Activated naive CD8-positive, alpha-beta T cell treated with anti-CD3 and anti-CD28 coated beads, Interleukin-2, amount 50 U/mL, for 16 hours (primary cell): ENCODE results near the gene CSTF2T.
"Not testable (repeated sequence)": the region's sequence is repeated elsewhere in the genome, so short reads cannot be mapped to it uniquely, and the experiment has no call there.

ENCODE experiments used
- DNase-seq: peaks from one replicate; pipeline ENCODE4 v3.0.0-alpha.2; 2020; ENCODE audit warnings: low read depth, low spot score

Gene CSTF2T

GRCh38 chr10:51698473-51699063 is 827 bp downstream of the CSTF2T start:
- DNase-seq: no peak

- DNase-seq: no peak
Measured at GRCh38 chr10:51696251-51696650, 3.1 kb downstream of the CSTF2T start.

GRCh38 chr10:51694086-51694768 is 5.2 kb downstream of the CSTF2T start:
- no peak for DNase-seq

DNA sequence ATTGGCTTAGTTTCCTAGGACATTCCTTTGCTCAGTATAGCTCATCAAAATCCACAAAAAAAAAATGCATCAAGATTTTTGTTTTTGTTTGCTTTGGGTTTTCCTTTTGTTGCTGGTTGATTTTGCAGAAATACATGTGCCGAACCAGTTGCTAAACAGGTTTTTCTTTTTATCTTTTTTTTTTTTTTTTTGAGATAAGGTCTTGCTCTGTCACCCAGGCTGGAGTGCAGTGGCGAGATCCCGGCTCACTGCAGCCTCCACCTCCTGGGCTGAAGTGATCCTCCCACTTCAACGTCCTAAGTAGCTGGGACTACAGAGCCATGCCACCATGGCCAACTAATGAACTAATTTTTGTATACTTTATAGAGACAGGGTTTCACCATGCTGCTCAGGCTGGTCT is 8.3 kb downstream of the CSTF2T start:
- no peak for DNase-seq

DNA sequence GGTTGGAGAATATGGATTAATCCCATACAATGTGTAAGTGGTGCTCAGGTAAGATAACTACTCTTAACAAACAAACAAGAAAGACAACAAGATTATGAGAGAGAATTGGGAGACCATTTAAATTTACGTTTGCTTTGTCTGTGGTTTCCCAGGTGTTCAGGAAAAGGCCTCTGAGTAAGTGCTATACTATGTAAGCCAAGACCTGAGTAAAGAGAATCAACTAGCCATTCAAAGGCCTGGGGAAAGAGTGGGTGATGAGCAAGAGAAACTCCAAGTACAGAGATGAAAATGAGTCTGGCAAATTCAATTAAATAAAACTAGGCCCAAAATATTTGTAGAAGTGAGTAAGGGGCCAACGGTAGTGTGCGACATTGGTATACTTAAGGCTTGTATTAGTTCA is 9.9 kb downstream of the CSTF2T start:
- DNase-seq: no peak

- DNase-seq: not testable (repeated sequence)
Measured at GRCh38 chr10:51688826-51689225, 10.6 kb downstream of the CSTF2T start.

DNA sequence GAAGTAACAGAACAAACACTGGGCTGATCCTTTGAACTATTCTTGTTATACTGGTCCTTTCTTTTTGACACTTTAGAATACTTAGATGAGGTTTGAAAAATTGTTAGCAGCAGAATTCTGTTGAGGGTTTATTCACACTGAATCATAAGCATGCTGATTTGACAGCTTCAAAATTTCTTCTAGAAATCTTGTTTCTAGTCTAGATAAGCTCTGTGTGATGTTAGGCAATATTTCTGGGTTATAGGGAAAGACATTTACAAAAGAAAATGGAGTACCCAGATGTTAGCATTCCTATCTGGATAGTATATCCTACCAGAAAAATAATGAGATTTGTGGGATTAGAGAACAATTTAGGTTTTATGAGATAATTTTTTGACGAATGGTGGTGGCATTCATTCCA is 12.1 kb downstream of the CSTF2T start:
- DNase-seq: no peak

- DNase-seq: no peak
Measured at GRCh38 chr10:51685768-51686167, 13.6 kb downstream of the CSTF2T start.

GRCh38 chr10:51683031-51683691 is 16.2 kb downstream of the CSTF2T start:
- no peak for DNase-seq

DNA sequence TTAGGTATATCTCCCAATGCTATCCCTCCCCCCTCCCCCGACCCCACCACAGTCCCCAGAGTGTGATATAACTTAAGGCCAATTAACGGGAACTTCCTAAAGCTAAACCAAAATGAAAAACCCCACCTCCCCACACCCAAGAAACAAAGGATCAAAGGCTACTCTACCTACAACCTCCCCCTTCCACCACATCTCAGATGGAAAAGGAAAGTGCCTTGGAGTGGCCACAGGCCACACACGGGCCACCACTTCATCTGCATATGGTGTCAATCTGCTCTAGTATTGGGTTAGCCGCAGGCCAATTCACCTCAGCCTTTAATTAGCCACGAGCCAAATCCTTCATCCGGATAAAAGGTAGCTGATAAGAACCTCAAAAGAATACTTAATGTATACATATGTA is 19.6 kb downstream of the CSTF2T start:
- DNase-seq: no peak

DNA sequence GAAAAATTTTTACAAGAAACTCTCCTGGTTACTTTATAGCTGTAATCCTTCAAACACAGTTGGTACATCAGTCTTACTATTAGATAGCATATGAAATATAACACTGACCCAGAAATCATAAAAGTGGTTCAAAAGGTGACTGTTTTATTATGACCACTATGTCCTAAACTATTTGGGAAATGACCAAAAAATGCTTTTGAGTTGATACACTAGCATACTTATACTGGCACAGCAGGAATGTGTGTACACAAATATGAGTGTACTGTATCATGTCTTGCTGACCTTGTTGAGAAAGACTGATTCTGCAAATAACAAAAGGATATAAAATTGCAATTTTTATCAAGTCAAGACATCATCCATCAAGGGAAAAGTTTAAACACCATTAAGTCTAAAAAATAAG is 24.3 kb downstream of the CSTF2T start:
- no peak for DNase-seq

DNA sequence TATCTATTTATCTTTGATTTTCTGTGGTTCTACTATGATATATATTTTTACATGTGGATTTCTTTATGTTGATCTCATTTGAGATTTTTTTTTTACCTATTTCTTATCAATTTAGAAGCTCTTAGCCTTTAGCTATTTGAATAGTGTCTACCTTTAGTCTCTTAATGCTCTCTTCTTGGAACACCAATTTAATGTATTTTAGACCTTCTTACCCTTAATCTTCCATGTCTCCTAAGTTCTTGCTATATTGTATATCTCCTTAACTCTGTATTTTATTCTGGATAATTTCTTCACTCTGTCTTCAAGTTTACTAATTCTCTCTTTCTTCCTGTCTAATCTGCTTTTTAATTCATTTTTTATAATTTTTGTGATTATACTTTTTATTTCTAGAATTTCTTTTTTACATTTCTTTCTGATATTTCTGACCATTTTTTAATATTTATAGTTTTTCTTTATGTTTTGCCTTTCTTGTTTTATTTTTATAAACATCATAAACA is 27.3 kb downstream of the CSTF2T start:
- DNase-seq: no peak

DNA sequence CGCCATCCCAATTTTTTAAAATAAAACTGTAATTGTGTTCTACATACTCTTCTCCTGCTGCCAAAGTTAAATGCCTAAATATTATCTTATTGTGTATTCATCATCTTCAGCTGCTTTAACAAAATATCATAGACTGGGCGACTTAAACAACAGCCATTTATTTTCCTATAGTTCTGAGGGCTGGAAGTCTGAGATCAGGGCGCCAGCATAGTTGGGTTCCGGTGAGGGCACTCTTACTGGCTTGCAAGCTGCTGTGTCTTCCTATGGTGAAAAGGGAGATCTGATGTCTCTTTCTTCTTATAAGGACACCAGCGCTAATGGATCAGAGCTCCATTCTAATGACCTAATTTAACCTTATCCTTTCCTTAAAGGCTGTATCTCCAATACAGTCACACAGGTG is 30.4 kb downstream of the CSTF2T start:
- no peak for DNase-seq

GRCh38 chr10:51668336-51668689 is 31.1 kb downstream of the CSTF2T start:
- no peak for DNase-seq

- DNase-seq: no peak
Measured at GRCh38 chr10:51667678-51668335, 31.6 kb downstream of the CSTF2T start.

- DNase-seq: no peak
Measured at GRCh38 chr10:51666456-51666855, 32.9 kb downstream of the CSTF2T start.

DNA sequence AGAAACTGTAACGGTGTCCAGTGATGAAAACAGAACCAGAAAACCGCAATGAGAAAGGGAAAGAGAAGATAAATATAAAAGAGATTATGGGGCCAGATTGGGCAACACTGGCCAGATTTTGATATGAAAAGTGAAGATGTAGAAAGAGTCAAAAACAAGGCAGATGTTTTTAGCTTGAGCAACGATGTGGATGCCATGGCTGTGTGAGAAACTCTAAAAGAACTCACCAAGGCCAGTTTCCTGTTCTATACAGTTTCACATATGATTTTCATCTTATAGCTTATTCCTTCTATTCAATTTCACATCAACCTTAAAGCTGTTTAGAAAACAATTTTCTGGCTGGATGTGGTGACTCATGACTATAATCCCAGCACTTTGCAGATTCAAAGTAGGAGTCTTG is 36.3 kb downstream of the CSTF2T start:
- DNase-seq: no peak

DNA sequence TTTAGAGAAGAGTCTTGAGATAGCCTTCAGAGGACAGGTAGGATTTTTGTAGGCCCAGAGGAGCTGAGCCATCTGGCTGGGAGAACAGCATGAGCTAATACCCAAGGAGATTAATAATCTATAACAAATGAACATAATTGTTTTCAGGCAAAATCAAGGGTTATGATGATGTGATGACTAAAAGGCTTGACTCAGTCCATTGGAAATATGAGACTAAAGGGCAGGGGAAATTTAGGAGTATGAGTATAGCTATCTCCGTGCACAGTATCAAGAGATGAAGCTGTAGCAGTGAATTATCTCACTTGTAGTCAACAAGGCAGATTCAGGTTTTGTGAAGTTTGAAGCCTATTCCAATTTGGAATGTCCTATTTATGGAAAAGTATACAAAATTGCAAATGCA is 40.1 kb downstream of the CSTF2T start:
- DNase-seq: no peak

GRCh38 chr10:51658000-51658399 is 41.4 kb downstream of the CSTF2T start:
- DNase-seq: no peak

- DNase-seq: no peak
Measured at GRCh38 chr10:51656503-51656902, 42.9 kb downstream of the CSTF2T start.

DNA sequence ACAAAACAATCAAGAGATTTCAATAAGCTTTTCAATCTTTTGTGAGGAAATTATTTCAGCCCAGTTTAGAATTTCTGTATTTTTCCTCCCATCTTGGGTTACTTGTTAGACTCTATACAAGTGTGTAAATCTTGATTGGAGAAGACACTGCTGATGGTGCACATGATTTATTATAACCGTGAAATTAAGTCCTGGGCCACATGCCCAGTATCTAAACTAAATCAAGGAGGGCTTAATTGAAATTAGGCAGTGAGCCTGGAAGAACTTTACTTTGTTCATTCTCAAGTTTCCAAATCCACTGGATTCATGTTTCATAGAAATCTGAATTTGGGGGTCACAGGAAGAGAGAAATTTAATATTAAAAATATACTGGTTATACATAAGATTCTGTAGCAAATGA is 44.5 kb downstream of the CSTF2T start:
- no peak for DNase-seq

- DNase-seq: no peak
Measured at GRCh38 chr10:51653025-51653424, 46.4 kb downstream of the CSTF2T start.

DNA sequence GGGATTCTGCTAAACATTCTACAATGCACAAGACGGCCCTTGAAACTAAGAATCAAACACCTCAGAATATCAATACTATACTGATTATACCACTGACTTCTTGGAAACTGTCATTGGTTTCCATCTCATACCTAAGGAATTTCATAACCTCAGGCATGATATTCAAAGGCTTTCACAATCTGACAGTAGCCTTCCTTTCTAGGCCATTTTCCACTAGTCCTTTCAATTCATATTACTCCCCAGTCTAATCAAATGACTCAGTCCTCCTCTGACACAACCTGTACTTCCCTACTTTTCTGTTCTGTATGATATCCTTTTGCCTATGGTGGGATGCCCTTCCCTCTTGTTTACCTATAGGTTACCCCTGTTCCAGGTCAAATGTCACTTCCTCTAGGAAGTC is 48.3 kb downstream of the CSTF2T start:
- no peak for DNase-seq
